Activated naive CD4-positive, alpha-beta T cell treated with anti-CD3 and anti-CD28 coated beads, Interleukin-2, amount 50 U/mL, for 72 hours (primary cell): ENCODE data around the gene ZFR2. TPM values are rescaled to one million over a fixed set of nuclear protein-coding genes. Genes with fewer than 3 reads are reported as not detected.
A peak's percentile ranks its signal among the peaks of the same experiment; 100 is the strongest.

Experiments used
- ATAC-seq, 2 donors: fragments of 150-1000 bp; cut with Tn5 transposase; 2 replicates each; pipeline ENCODE4 v1.10.0; 2021; ENCODE audit warnings: mild to moderate bottlenecking in 2 of 2, moderate library complexity in 2 of 2
- DNase-seq, 2 donors: peaks; one replicate each; pipeline ENCODE4 v3.0.0; 2021 to 2022; ENCODE audit warnings: low spot score in 2 of 2
- H3K27ac Mint-ChIP-seq, 2 donors: one replicate each; pipeline ENCODE4 v1.8.0; 2022; ENCODE audit warnings: mild to moderate bottlenecking in 2 of 2, mixed read lengths in 2 of 2
- H3K36me3 Mint-ChIP-seq, 2 donors: one replicate each; pipeline ENCODE4 v1.8.0; 2022; ENCODE audit warnings: mixed read lengths in 2 of 2
- H3K9me3 Mint-ChIP-seq, 2 donors: one replicate each; pipeline ENCODE4 v1.8.0; 2022; ENCODE audit warnings: mixed read lengths in 2 of 2
- total RNA-seq, 2 donors: library from RNA; stranded (reverse); gene quantifications; one replicate each; pipeline ENCODE4 v1.2.3, GENCODE V29; 2022

Gene ZFR2
- total RNA-seq, 2 donors from 2014 or later, result 0.11 to 0.70 TPM

- Mint-ChIP-seq H3K27ac (no peak overlapping the region), H3K36me3 (peaks cover 15 to 25% of the 10 kb centered on the region in 2 donors), H3K9me3 (peaks cover 5 to 14% of the 10 kb centered on the region in 2 donors)
- no peak for ATAC-seq
- DNase-seq, result no peak
Observed at GRCh38 chr19:3778104-3778867, 90.6 kb downstream of the ZFR2 start.

- Mint-ChIP-seq H3K36me3 (peaks cover 3 to 9% of the 10 kb centered on the region in 2 donors), H3K27ac (no peak overlapping the region), H3K9me3 (peaks cover 0 to 4% of the 10 kb centered on the region in 2 donors)
- no peak for DNase-seq
- ATAC-seq, result no peak
Observed at GRCh38 chr19:3776479-3777040, 92.3 kb downstream of the ZFR2 start.

- H3K9me3 Mint-ChIP-seq, result no peaks in the 10 kb centered on the region
- ATAC-seq (no peak), DNase-seq (no peak)
- H3K36me3 Mint-ChIP-seq, result peaks cover 0 to 2% of the 10 kb centered on the region in 2 donors
- no peak overlapping the region for H3K27ac Mint-ChIP-seq
Observed at GRCh38 chr19:3775831-3776230, 93.0 kb downstream of the ZFR2 start.

GRCh38 chr19:3775374-3775711, 93.5 kb downstream of the ZFR2 start:
- no peak for ATAC-seq
- Mint-ChIP-seq H3K27ac (no peak overlapping the region), H3K36me3 (no peaks in the 10 kb centered on the region)

GRCh38 chr19:3774621-3775373, 94.0 kb downstream of the ZFR2 start:
- ATAC-seq (peak in 1 of 2 donors; percentile 7), DNase-seq (no peak)
- Mint-ChIP-seq H3K9me3 (no peaks in the 10 kb centered on the region), H3K27ac (peak overlapping the region in 1 of 2 donors; percentile 52), H3K36me3 (no peaks in the 10 kb centered on the region)

More at GRCh38 chr19:3775374-3775711, 93.5 kb downstream of the ZFR2 start:
- DNase-seq, result no peak
- H3K9me3 Mint-ChIP-seq, result no peaks in the 10 kb centered on the region

- H3K27ac Mint-ChIP-seq, result peak overlapping the region in 1 of 2 donors; percentile 52
- no peak for DNase-seq
- peak in 1 of 2 donors; percentile 18 for ATAC-seq
- H3K9me3 Mint-ChIP-seq, result no peaks in the 10 kb centered on the region
- H3K36me3 Mint-ChIP-seq, result no peaks in the 10 kb centered on the region
Observed at GRCh38 chr19:3773814-3774515, 94.9 kb downstream of the ZFR2 start.

- no peaks in the 10 kb centered on the region for H3K36me3 Mint-ChIP-seq
- no peak for DNase-seq
- no peaks in the 10 kb centered on the region for H3K9me3 Mint-ChIP-seq
- H3K27ac Mint-ChIP-seq, result peak within 1 kb of the TSS in 1 of 2 donors; percentile 4
- no peak for ATAC-seq
Observed at GRCh38 chr19:3771906-3772455, 96.9 kb downstream of the ZFR2 start, which contains the start of gene RAX2. TSS of gene RAX2 (minus strand) at chr19:3772228. CDS start at chr19:3771742, 486 bp downstream.

GRCh38 chr19:3771000-3771905, 97.6 kb downstream of the ZFR2 start:
- no peak for ATAC-seq
- peaks cover 0 to 4% of the 10 kb centered on the region in 2 donors for H3K36me3 Mint-ChIP-seq

GRCh38 chr19:3770136-3770999, 98.5 kb downstream of the ZFR2 start:
- ATAC-seq (no peak), DNase-seq (no peak)
- no peaks in the 10 kb centered on the region for H3K9me3 Mint-ChIP-seq
- no peak overlapping the region for H3K27ac Mint-ChIP-seq
- peaks cover 0 to 6% of the 10 kb centered on the region in 2 donors for H3K36me3 Mint-ChIP-seq

More at GRCh38 chr19:3771000-3771905, 97.6 kb downstream of the ZFR2 start:
- no peak for DNase-seq
- Mint-ChIP-seq H3K9me3 (no peaks in the 10 kb centered on the region), H3K27ac (peak overlapping the region in 1 of 2 donors; percentile 4)

- no peaks in the 10 kb centered on the region for H3K9me3 Mint-ChIP-seq
- no peak overlapping the region for H3K27ac Mint-ChIP-seq
- no peak for DNase-seq
- H3K36me3 Mint-ChIP-seq, result peaks cover 0 to 6% of the 10 kb centered on the region in 2 donors
- no peak for ATAC-seq
Observed at GRCh38 chr19:3769494-3769893, 99.3 kb downstream of the ZFR2 start.

GRCh38 chr19:3768748-3769099, 100.1 kb downstream of the ZFR2 start:
- peaks cover 0 to 6% of the 10 kb centered on the region in 2 donors for H3K36me3 Mint-ChIP-seq
- H3K9me3 Mint-ChIP-seq, result no peaks in the 10 kb centered on the region
- H3K27ac Mint-ChIP-seq, result no peak overlapping the region

GRCh38 chr19:3768015-3768747, 100.7 kb downstream of the ZFR2 start:
- no peak overlapping the region for H3K27ac Mint-ChIP-seq
- DNase-seq, result no peak
- ATAC-seq, result no peak
- peaks cover 0 to 6% of the 10 kb centered on the region in 2 donors for H3K36me3 Mint-ChIP-seq
- no peaks in the 10 kb centered on the region for H3K9me3 Mint-ChIP-seq

More at GRCh38 chr19:3768748-3769099, 100.1 kb downstream of the ZFR2 start:
- no peak for ATAC-seq
- no peak for DNase-seq

GRCh38 chr19:3767050-3767449, 101.8 kb downstream of the ZFR2 start:
- DNase-seq (no peak), ATAC-seq (no peak)
- H3K36me3 Mint-ChIP-seq, result peaks cover 0 to 6% of the 10 kb centered on the region in 2 donors
- peak overlapping the region; percentile 85 to 88 for H3K27ac Mint-ChIP-seq
- no peaks in the 10 kb centered on the region for H3K9me3 Mint-ChIP-seq

GRCh38 chr19:3766520-3766919, 102.3 kb downstream of the ZFR2 start:
- H3K9me3 Mint-ChIP-seq, result no peaks in the 10 kb centered on the region
- H3K27ac Mint-ChIP-seq, result peak overlapping the region; percentile 85 to 88
- peaks cover 0 to 6% of the 10 kb centered on the region in 2 donors for H3K36me3 Mint-ChIP-seq
- no peak for DNase-seq
- no peak for ATAC-seq
